Stimulated activated CD8-positive, alpha-beta memory T cell treated with anti-CD3 and anti-CD28 coated beads, Interleukin-4, amount 100 ng/mL, for 48 hours (primary cell): ENCODE measurements around the gene F9.
"Not testable (repeated sequence)": the region's sequence is repeated elsewhere in the genome, so short reads cannot be mapped to it uniquely, and the experiment has no call there.

ENCODE experiments used
- DNase-seq: peaks from one replicate; pipeline ENCODE4 v3.0.0-alpha.2; 2020

F9 gene

GRCh38 chrX:139530550-139530949 is at the start of gene F9:
TSS of gene F9 (plus strand) at chrX:139530739. CDS start at chrX:139530765, 26 bp downstream.
- DNase-seq: no peak

- no peak for DNase-seq
Observed at GRCh38 chrX:139483699-139484098, 46.8 kb upstream of the F9 start.

GRCh38 chrX:139484591-139484990 is 45.9 kb upstream of the F9 start:
- no peak for DNase-seq

- no peak for DNase-seq
Observed at GRCh38 chrX:139495324-139495723, 35.2 kb upstream of the F9 start.

- DNase-seq: no peak
Observed at GRCh38 chrX:139506333-139506732, 24.2 kb upstream of the F9 start.

- no peak for DNase-seq
Observed at GRCh38 chrX:139508099-139508498, 22.4 kb upstream of the F9 start.

GRCh38 chrX:139518475-139518874 is 12.1 kb upstream of the F9 start:
- DNase-seq: no peak

- not testable (repeated sequence) for DNase-seq
Observed at GRCh38 chrX:139528829-139529228, 1.7 kb upstream of the F9 start.

GRCh38 chrX:139532834-139533233 is 2.3 kb downstream of the F9 start:
- no peak for DNase-seq

- DNase-seq: no peak
Observed at GRCh38 chrX:139533444-139533843, 2.9 kb downstream of the F9 start.

GRCh38 chrX:139538907-139539790 is 8.6 kb downstream of the F9 start:
- no peak for DNase-seq

GRCh38 chrX:139542652-139543051 is 12.1 kb downstream of the F9 start:
- DNase-seq: no peak

GRCh38 chrX:139543920-139544319 is 13.4 kb downstream of the F9 start:
- DNase-seq: no peak

- no peak for DNase-seq
Observed at GRCh38 chrX:139544591-139544990, 14.1 kb downstream of the F9 start.

- DNase-seq: no peak
Observed at GRCh38 chrX:139554376-139554775, 23.8 kb downstream of the F9 start.

- DNase-seq: no peak
Observed at GRCh38 chrX:139554991-139555675, 24.6 kb downstream of the F9 start.

- DNase-seq: no peak
Observed at GRCh38 chrX:139559383-139560042, 29.0 kb downstream of the F9 start.

GRCh38 chrX:139560221-139560620 is 29.7 kb downstream of the F9 start:
- DNase-seq: no peak

GRCh38 chrX:139563251-139563650 is 32.7 kb downstream of the F9 start:
- no peak for DNase-seq

- no peak for DNase-seq
Observed at GRCh38 chrX:139566981-139567380, 36.4 kb downstream of the F9 start.

GRCh38 chrX:139581068-139581467 is 50.5 kb downstream of the F9 start:
- no peak for DNase-seq

- DNase-seq: no peak
Observed at GRCh38 chrX:139585613-139586012, 55.1 kb downstream of the F9 start.

GRCh38 chrX:139596068-139596467 is 65.5 kb downstream of the F9 start:
- DNase-seq: no peak

GRCh38 chrX:139600105-139600504 is 69.6 kb downstream of the F9 start:
- DNase-seq: no peak
